Measurements from ENCODE around the gene HAGHL.
A peak's percentile ranks its signal among the peaks of the same experiment; 100 is the strongest.

HAGHL gene

GRCh38 chr16:726438-727290 lies at the start of gene HAGHL, which contains the start of gene CCDC78:
Gene HAGHL (plus strand): TSS chr16:727106. CDS start chr16:727510, 404 bp downstream.
Gene CCDC78 (minus strand): TSS chr16:726443. CDS start chr16:726367, 76 bp downstream.
- DNase-seq = peak; percentile 67

- DNase-seq = peak; percentile 24
These were observed 49.4 kb upstream of the HAGHL start for GRCh38 chr16:677316-678190.

GRCh38 chr16:678209-678857 lies 48.6 kb upstream of the HAGHL start:
- DNase-seq = no peak

- peak; percentile 88 for DNase-seq
These were observed 47.8 kb upstream of the HAGHL start for GRCh38 chr16:678858-679813.

GRCh38 chr16:679814-680624 lies 46.9 kb upstream of the HAGHL start, which contains the start of gene STUB1:
Gene STUB1 (plus strand): TSS chr16:680410. CDS start chr16:680526, 116 bp downstream.
- DNase-seq = peak; percentile 90

- DNase-seq = no peak
These were observed 46.3 kb upstream of the HAGHL start for GRCh38 chr16:680625-680945.

GRCh38 chr16:680967-681745 lies 45.8 kb upstream of the HAGHL start:
- DNase-seq = peak; percentile 17

- DNase-seq = no peak
These were observed 45.0 kb upstream of the HAGHL start for GRCh38 chr16:681746-682427.

GRCh38 chr16:682493-683395 lies 44.2 kb upstream of the HAGHL start:
- DNase-seq = no peak

GRCh38 chr16:683396-684070 lies 43.4 kb upstream of the HAGHL start:
- peak; percentile 26 for DNase-seq

GRCh38 chr16:684071-684794 lies 42.7 kb upstream of the HAGHL start, which contains the start of gene JMJD8:
Gene JMJD8 (minus strand): TSS chr16:684334. CDS start chr16:684319, 15 bp downstream.
- peak; percentile 97 for DNase-seq

- no peak for DNase-seq
These were observed 41.8 kb upstream of the HAGHL start for GRCh38 chr16:684961-685696.

- no peak for DNase-seq
These were observed 40.9 kb upstream of the HAGHL start for GRCh38 chr16:685967-686366.

- no peak for DNase-seq
These were observed 40.2 kb upstream of the HAGHL start for GRCh38 chr16:686459-687260.

- DNase-seq = no peak
These were observed 39.4 kb upstream of the HAGHL start for GRCh38 chr16:687499-687898.
